GM21447 (cell line): ENCODE results near the gene ABCD3.

Source experiments
- ATAC-seq: cut with Tn5 transposase; IDR thresholded peaks from one replicate; pipeline ENCODE4 v1.9.1; 2021; ENCODE audit not compliant: unreplicated experiment

Gene ABCD3

GRCh38 chr1:94456736-94457135, 38.5 kb downstream of the ABCD3 start:
- ATAC-seq, result no peak

- ATAC-seq, result no peak
Observed at GRCh38 chr1:94462606-94463005, 44.4 kb downstream of the ABCD3 start.

- ATAC-seq, result no peak
Observed at GRCh38 chr1:94463056-94463764, 45.0 kb downstream of the ABCD3 start.

- ATAC-seq, result peak; percentile 53
Observed at GRCh38 chr1:94463765-94464330, 45.7 kb downstream of the ABCD3 start.

- ATAC-seq, result no peak
Observed at GRCh38 chr1:94468708-94469107, 50.5 kb downstream of the ABCD3 start.

- ATAC-seq, result no peak
Observed at GRCh38 chr1:94471271-94471670, 53.1 kb downstream of the ABCD3 start.

GRCh38 chr1:94475232-94475631, 57.0 kb downstream of the ABCD3 start:
- no peak for ATAC-seq

GRCh38 chr1:94479682-94480081, 61.5 kb downstream of the ABCD3 start:
- ATAC-seq, result no peak

GRCh38 chr1:94481473-94481933, 63.3 kb downstream of the ABCD3 start:
- ATAC-seq, result no peak

- ATAC-seq, result no peak
Observed at GRCh38 chr1:94486990-94487389, 68.8 kb downstream of the ABCD3 start.

- ATAC-seq, result no peak
Observed at GRCh38 chr1:94490556-94490955, 72.4 kb downstream of the ABCD3 start.

GRCh38 chr1:94496076-94496755, 78.0 kb downstream of the ABCD3 start:
- no peak for ATAC-seq

GRCh38 chr1:94501426-94501825, 83.2 kb downstream of the ABCD3 start:
- no peak for ATAC-seq

GRCh38 chr1:94501935-94502334, 83.7 kb downstream of the ABCD3 start:
- ATAC-seq, result no peak

GRCh38 chr1:94503153-94503552, 85.0 kb downstream of the ABCD3 start:
- no peak for ATAC-seq

- no peak for ATAC-seq
Observed at GRCh38 chr1:94504601-94505000, 86.4 kb downstream of the ABCD3 start.

- ATAC-seq, result no peak
Observed at GRCh38 chr1:94512816-94513215, 94.6 kb downstream of the ABCD3 start.

- no peak for ATAC-seq
Observed at GRCh38 chr1:94514095-94514727, 96.0 kb downstream of the ABCD3 start.

- ATAC-seq, result no peak
Observed at GRCh38 chr1:94515296-94515947, 97.2 kb downstream of the ABCD3 start.

- ATAC-seq, result no peak
Observed at GRCh38 chr1:94519351-94519750, 101.2 kb downstream of the ABCD3 start.

GRCh38 chr1:94522304-94522703, 104.1 kb downstream of the ABCD3 start:
- ATAC-seq, result no peak
